ENCODE data around the gene KRTAP9-7. TPM values are rescaled to one million over a fixed set of nuclear protein-coding genes. Genes with fewer than 3 reads are reported as not detected.
"Not testable (repeated sequence)": the region's sequence is repeated elsewhere in the genome, so short reads cannot be mapped to it uniquely, and the experiment has no call there.

Gene KRTAP9-7, protein sequence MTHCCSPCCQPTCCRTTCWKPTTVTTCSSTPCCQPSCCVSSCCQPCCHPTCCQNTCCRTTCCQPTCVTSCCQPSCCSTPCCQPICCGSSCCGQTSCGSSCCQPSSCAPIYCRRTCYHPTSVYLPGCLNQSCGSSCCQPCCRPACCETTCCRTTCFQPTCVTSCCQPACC
- not detected in 2 replicates for total RNA-seq (2021)
- long read RNA-seq, result 0 reads

DNA sequence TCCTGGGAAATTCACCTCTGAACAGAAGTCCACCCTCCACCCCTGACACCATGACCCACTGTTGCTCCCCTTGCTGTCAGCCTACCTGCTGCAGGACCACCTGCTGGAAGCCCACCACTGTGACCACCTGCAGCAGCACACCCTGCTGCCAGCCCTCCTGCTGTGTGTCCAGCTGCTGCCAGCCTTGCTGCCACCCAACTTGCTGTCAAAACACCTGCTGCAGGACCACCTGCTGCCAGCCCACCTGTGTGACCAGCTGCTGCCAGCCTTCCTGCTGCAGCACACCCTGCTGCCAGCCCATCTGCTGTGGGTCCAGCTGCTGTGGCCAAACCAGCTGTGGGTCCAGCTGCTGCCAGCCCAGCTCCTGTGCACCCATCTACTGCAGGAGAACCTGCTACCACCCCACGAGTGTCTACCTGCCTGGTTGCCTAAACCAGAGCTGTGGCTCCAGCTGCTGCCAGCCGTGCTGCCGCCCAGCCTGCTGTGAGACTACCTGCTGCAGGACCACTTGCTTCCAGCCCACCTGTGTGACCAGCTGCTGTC lies at the start of gene KRTAP9-7:
Gene KRTAP9-7, plus strand, starts transcription at position 51 of the 543 bp plus-strand sequence. Its CDS starts 0 bp downstream, at position 51.
- not testable (repeated sequence) for H3K9ac ChIP-seq (ENCODE audit: extremely low read depth, insufficient read length, low read length); H3T11ph ChIP-seq (ENCODE audit: low read length)

More for the DNA sequence above, at the start of gene KRTAP9-7:
- H3K79me2 ChIP-seq (ENCODE audit: insufficient read depth, low read length); H3K27me3 ChIP-seq (ENCODE audit: insufficient read depth, low read length); H4K8ac ChIP-seq (replicated peaks; ENCODE audit: insufficient read length, low read depth, low read length); H3K4ac ChIP-seq (ENCODE audit: low read depth, low read length); H4K20me1 ChIP-seq (ENCODE audit: control insufficient read depth, insufficient read depth, insufficient read length); H2BK12ac ChIP-seq (ENCODE audit: insufficient read length, low read depth, low read length); H2BK15ac ChIP-seq (ENCODE audit: low read depth, low read length); H2BK120ac ChIP-seq (ENCODE audit: low read depth, low read length, poor library complexity, severe bottlenecking); H3K79me1 ChIP-seq (ENCODE audit: insufficient read depth, low read depth, low read length, poor library complexity, severe bottlenecking); H3K9me3 ChIP-seq (ENCODE audit: control insufficient read depth, low read depth, low read length); H3K56ac ChIP-seq (ENCODE audit: insufficient read length, low read depth, low read length); H3K9me3 Mint-ChIP-seq; H2BK5ac ChIP-seq (ENCODE audit: insufficient read length, low read length); H2AFZ ChIP-seq (ENCODE audit: low read length); H3K4me1 ChIP-seq (ENCODE audit: insufficient read depth, low read length); H3K23ac ChIP-seq (ENCODE audit: insufficient read length, low read depth, low read length); H2AK5ac ChIP-seq (ENCODE audit: insufficient read length, low read length); H3K4me1 Mint-ChIP-seq; H4K91ac ChIP-seq (ENCODE audit: insufficient read length, low read depth, low read length); H3K4me2 ChIP-seq (ENCODE audit: insufficient read depth, insufficient read length, low read length); H3K27ac ChIP-seq (ENCODE audit: insufficient read length, low read depth, low read length); H2BK20ac ChIP-seq (ENCODE audit: low read depth, low read length, poor library complexity, severe bottlenecking); H3K27ac Mint-ChIP-seq; H3K23me2 ChIP-seq (ENCODE audit: insufficient read length, low read depth, low read length, poor library complexity, severe bottlenecking); H3K18ac ChIP-seq (ENCODE audit: insufficient read length, low read depth, low read length); H3K36me3 Mint-ChIP-seq (ENCODE audit: insufficient read depth in 1 of 3, low read depth in 3 of 3); DNase-seq; H4K5ac ChIP-seq (ENCODE audit: insufficient read length, low read depth, low read length); H3K4me3 Mint-ChIP-seq; H3K14ac ChIP-seq (ENCODE audit: insufficient read depth, low read length); H3K27me3 Mint-ChIP-seq (ENCODE audit: low read depth): not testable (repeated sequence)
- WGBS (ENCODE audit: extremely low coverage, insufficient read length, low lambda C conversion rate), result no CpG with 5 or more reads among the region's 3 CpGs

Measured in H9 (cell line).